Liver (tissue), 3 donors: ENCODE measurements around the gene TTC7B.

Experiments used
- TAF1 ChIP-seq: conservative IDR thresholded peaks from 2 replicates; pipeline ENCODE4 v1.6.1; 2016; ENCODE audit warnings: antibody characterized with exemption, mild to moderate bottlenecking
- TF ChIP-seq, protein P1 (sequence below): fragments of 150-350 bp; IDR thresholded peaks from 2 replicates; pipeline ENCODE4 v1.5.1; 2017; ENCODE audit warnings: improper control_type of control experiment, low read depth, low read length; ENCODE audit not compliant: missing input control
- TF ChIP-seq, protein P2 (sequence below): IDR thresholded peaks from 2 replicates; pipeline ENCODE4 v1.6.1; 2016; ENCODE audit warnings: antibody characterized with exemption, mild to moderate bottlenecking
- TF ChIP-seq, protein P3 (sequence below): IDR thresholded peaks from 2 replicates; pipeline ENCODE4 v1.6.1; 2016; ENCODE audit warnings: antibody characterized with exemption
- donor health status: healthy.
- donor health status: healthy.

DNA sequence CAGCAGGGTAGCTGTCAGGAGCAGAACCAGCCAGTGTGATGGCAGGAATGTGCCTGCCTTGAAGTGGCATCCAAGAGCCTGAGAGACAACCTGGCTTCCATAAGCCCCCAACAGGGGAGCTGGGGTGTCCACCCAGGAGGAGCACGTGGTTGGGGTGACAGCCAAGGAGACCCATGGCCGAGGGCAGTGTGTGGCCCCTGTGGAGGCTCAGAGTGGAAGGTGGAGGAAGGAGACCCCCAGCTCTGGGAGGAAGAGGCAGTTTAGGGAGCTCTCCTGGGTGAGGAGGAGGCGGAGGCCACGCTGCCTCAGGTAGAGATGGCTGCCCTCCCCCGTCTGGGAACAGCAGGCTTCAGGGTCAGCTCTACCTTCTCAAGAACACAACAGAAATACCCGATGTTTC lies 272.4 kb downstream of the TTC7B start:
- TF ChIP-seq, protein P1, sequence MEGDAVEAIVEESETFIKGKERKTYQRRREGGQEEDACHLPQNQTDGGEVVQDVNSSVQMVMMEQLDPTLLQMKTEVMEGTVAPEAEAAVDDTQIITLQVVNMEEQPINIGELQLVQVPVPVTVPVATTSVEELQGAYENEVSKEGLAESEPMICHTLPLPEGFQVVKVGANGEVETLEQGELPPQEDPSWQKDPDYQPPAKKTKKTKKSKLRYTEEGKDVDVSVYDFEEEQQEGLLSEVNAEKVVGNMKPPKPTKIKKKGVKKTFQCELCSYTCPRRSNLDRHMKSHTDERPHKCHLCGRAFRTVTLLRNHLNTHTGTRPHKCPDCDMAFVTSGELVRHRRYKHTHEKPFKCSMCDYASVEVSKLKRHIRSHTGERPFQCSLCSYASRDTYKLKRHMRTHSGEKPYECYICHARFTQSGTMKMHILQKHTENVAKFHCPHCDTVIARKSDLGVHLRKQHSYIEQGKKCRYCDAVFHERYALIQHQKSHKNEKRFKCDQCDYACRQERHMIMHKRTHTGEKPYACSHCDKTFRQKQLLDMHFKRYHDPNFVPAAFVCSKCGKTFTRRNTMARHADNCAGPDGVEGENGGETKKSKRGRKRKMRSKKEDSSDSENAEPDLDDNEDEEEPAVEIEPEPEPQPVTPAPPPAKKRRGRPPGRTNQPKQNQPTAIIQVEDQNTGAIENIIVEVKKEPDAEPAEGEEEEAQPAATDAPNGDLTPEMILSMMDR, result no peak
- TF ChIP-seq, protein P2, sequence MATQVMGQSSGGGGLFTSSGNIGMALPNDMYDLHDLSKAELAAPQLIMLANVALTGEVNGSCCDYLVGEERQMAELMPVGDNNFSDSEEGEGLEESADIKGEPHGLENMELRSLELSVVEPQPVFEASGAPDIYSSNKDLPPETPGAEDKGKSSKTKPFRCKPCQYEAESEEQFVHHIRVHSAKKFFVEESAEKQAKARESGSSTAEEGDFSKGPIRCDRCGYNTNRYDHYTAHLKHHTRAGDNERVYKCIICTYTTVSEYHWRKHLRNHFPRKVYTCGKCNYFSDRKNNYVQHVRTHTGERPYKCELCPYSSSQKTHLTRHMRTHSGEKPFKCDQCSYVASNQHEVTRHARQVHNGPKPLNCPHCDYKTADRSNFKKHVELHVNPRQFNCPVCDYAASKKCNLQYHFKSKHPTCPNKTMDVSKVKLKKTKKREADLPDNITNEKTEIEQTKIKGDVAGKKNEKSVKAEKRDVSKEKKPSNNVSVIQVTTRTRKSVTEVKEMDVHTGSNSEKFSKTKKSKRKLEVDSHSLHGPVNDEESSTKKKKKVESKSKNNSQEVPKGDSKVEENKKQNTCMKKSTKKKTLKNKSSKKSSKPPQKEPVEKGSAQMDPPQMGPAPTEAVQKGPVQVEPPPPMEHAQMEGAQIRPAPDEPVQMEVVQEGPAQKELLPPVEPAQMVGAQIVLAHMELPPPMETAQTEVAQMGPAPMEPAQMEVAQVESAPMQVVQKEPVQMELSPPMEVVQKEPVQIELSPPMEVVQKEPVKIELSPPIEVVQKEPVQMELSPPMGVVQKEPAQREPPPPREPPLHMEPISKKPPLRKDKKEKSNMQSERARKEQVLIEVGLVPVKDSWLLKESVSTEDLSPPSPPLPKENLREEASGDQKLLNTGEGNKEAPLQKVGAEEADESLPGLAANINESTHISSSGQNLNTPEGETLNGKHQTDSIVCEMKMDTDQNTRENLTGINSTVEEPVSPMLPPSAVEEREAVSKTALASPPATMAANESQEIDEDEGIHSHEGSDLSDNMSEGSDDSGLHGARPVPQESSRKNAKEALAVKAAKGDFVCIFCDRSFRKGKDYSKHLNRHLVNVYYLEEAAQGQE, result no peak
- TF ChIP-seq, protein P3, sequence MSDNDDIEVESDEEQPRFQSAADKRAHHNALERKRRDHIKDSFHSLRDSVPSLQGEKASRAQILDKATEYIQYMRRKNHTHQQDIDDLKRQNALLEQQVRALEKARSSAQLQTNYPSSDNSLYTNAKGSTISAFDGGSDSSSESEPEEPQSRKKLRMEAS, result no peak
- no peak for TF ChIP-seq TAF1
